OCI-LY7 (cell line): ENCODE results near the gene TMEM54. TPM values are rescaled to one million over a fixed set of nuclear protein-coding genes. Genes with fewer than 3 reads are reported as not detected.

Source experiments
- BruUV-seq: library from RNA; stranded (reverse); fragments of 400-500 nt; replicated peaks from 2 replicates; lab custom pipeline; 2021; lab: Mats Ljungman, UMichigan
- CTCF ChIA-PET: fragments of 300-600 bp; sonication (Branson Sonifier 250); formaldehyde crosslinking; loops from one replicate; lab custom pipeline; 2022; ENCODE audit warnings: antibody characterized with exemption; ENCODE audit not compliant: unreplicated experiment; lab: Charles Lee
- POLR2A ChIA-PET: fragments of 300-600 bp; sonication (Branson Sonifier 250); formaldehyde crosslinking; loops from one replicate; lab custom pipeline; 2022; ENCODE audit warnings: antibody characterized with exemption; lab: Charles Lee
- DNase-seq: peaks from one replicate; pipeline ENCODE4 v3.0.0-alpha.2; 2015; ENCODE audit warnings: low spot score
- H2AFZ ChIP-seq: fragments of 200-600 bp; sonication (generic), shearing (Covaris generic); 2 replicates; pipeline ENCODE4 v1.6.1; 2014; ENCODE audit warnings: mild to moderate bottlenecking, antibody characterized with exemption, low read length, moderate library complexity
- H3K27ac ChIP-seq: fragments of 200-600 bp; sonication (generic); 2 replicates; pipeline ENCODE4 v1.5.1; 2014; ENCODE audit warnings: mixed run types, low read depth, mild to moderate bottlenecking, moderate library complexity, low read length, inconsistent platforms; ENCODE audit not compliant: poor library complexity, severe bottlenecking
- H3K36me3 ChIP-seq: fragments of 200-600 bp; sonication (generic); 2 replicates; pipeline ENCODE4 v1.6.1; 2014; ENCODE audit warnings: mild to moderate bottlenecking, antibody characterized with exemption, low read length, moderate library complexity, mixed read lengths; ENCODE audit not compliant: insufficient read depth
- H3K4me1 ChIP-seq: fragments of 200-600 bp; sonication (generic); 2 replicates; pipeline ENCODE4 v1.5.1; 2014; ENCODE audit warnings: mild to moderate bottlenecking, low read length; ENCODE audit not compliant: insufficient read depth, poor library complexity, severe bottlenecking
- H3K4me2 ChIP-seq: fragments of 200-600 bp; sonication (generic); 2 replicates; pipeline ENCODE4 v1.6.1; 2014; ENCODE audit warnings: mild to moderate bottlenecking, low read length
- H3K4me3 ChIP-seq: fragments of 200-600 bp; sonication (generic); 2 replicates; pipeline ENCODE4 v1.5.1; 2014; ENCODE audit warnings: mild to moderate bottlenecking, low read depth, low read length; ENCODE audit not compliant: poor library complexity, severe bottlenecking
- H3K79me2 ChIP-seq: fragments of 200-600 bp; sonication (generic); 2 replicates; pipeline ENCODE4 v1.6.1; 2016; ENCODE audit warnings: low read depth, mild to moderate bottlenecking, low read length, moderate library complexity, mixed read lengths; ENCODE audit not compliant: insufficient read depth
- H3K9me2 ChIP-seq: fragments of 200-600 bp; sonication (generic); 2 replicates; pipeline ENCODE4 v1.6.1; 2016; ENCODE audit warnings: mild to moderate bottlenecking, low read length, mixed read lengths; ENCODE audit not compliant: insufficient read depth
- H3K9me3 ChIP-seq: fragments of 200-600 bp; sonication (generic); 2 replicates; pipeline ENCODE4 v1.6.1; 2014; ENCODE audit warnings: mild to moderate bottlenecking, mixed run types, low read length, mixed read lengths
- H4K20me1 ChIP-seq: fragments of 200-600 bp; sonication (generic); 2 replicates; pipeline ENCODE4 v1.6.1; 2014; ENCODE audit warnings: mild to moderate bottlenecking, antibody characterized with exemption, low read length, moderate library complexity, mixed read lengths; ENCODE audit not compliant: insufficient read depth
- CTCF ChIP-seq: fragments of 200-600 bp; sonication (generic); conservative IDR thresholded peaks from 2 replicates; pipeline ENCODE4 v1.5.1; 2014; ENCODE audit warnings: mild to moderate bottlenecking, antibody characterized with exemption, low read length, moderate library complexity, mixed read lengths
- EZH2phosphoT487 ChIP-seq: fragments of 200-600 bp; sonication (generic); IDR thresholded peaks from 2 replicates; pipeline ENCODE4 v1.6.1; 2018; ENCODE audit warnings: low read depth, borderline replicate concordance, mild to moderate bottlenecking, mixed run types, antibody characterized with exemption, low read length, moderate library complexity, mixed read lengths
- intact Hi-C: fragments of 100-400 bp; cut with micrococcal nuclease; formaldehyde crosslinking; loops from one replicate; pipeline ENCODE4 v1.10.0; 2022; ENCODE audit not compliant: unreplicated experiment
- total RNA-seq, 2 experiments: library from RNA; depleted of rRNA in 1 of 2; stranded (reverse); fragments of >200 nt in 1 of 2; shearing (Covaris generic) in 1 of 2; gene quantifications; 2 replicates each; pipeline ENCODE4 v1.2.3, GENCODE V29; 2014 to 2022

Gene TMEM54
- total RNA-seq, 2 experiments from 2014 or later, result 0.93 to 3.1 TPM

DNA sequence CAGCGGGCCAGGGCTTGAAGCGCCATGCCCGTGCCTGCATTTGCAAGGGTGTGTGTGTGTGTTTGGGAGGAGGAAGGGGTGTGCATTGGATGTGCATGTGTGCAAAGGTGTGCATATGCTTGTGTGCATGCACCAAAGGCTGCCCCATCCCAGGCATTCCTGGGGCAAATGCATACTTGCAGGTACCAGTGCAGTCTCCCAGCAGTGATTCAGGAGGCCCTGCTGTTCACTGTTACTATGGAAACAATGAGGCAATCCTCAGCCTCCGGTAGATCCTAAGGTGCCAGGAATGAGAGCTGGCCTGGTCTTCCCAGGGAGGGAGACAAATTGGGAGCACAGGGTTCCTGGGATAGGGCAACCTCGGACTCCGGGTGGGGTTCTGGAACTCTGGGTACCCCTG, 23.0 kb downstream of the TMEM54 start:
- TF ChIP-seq CTCF (no peak), EZH2phosphoT487 (no peak)
- no peaks in the 10 kb centered on the region for H3K9me2 ChIP-seq
- no peak for DNase-seq
- CTCF ChIA-PET, result no interaction called here
- H3K27ac ChIP-seq, result no peak overlapping the region
- no peaks in the 10 kb centered on the region for H3K9me3 ChIP-seq
- POLR2A ChIA-PET, result no interaction called here
- no TSS peak for BruUV-seq
- H3K4me1 ChIP-seq, result peaks cover 19% of the 10 kb centered on the region
- H4K20me1 ChIP-seq, result no peaks in the 10 kb centered on the region
- no peak overlapping the region for H3K4me3 ChIP-seq
- no peaks in the 10 kb centered on the region for H3K79me2 ChIP-seq
- H3K4me2 ChIP-seq, result no peak overlapping the region
- no peak overlapping the region for H2AFZ ChIP-seq
- no peaks in the 10 kb centered on the region for H3K36me3 ChIP-seq
- intact Hi-C loops, result no loop called here

DNA sequence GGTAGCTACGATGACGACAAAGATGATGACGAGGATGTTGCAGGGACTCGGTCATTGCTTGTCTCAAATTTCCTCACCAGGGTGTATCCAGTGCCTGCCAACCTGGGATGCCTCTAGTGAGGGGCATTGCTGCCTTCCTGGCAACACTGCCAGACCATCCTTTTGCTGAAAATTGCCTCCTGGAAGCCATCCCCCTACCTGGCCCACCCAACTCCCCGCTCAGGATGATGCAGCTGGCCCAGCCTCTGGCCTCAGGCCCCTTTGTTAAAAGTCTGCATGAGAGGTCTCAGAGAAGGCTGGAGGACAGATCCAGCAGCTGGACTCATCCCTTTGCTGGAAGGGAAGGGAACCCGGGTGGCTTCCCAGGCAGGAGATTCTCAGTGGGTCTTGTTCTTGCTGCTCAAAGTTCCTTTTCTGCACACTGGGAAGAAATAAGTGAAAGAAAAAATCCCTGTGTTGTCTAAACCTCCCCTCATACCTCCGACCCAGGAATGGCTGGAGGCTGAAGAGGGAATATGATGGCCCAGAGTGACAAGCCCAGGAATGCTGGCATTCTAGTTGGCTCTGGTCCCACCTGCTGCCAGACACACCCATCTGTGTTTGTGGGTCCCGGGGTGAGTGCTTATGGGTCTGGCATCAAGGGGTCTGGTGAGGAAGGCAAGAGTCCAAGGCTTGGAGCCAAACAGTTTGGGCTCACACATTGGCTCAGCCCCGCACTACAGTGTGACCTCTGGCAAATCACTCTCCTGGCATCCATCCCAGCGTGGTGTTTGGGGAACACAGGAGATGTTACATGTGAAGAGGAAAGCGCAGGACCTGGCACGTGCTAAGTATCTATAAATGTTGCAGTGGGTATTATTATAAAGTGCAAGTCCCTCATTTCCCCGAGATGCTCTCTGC, 23.7 kb downstream of the TMEM54 start:
- no peak for DNase-seq
- intact Hi-C loops, result no loop called here
- CTCF ChIA-PET, result no interaction called here
- BruUV-seq, result no TSS peak
- Histone ChIP-seq H3K4me2 (no peak overlapping the region), H3K9me2 (no peaks in the 10 kb centered on the region), H3K9me3 (no peaks in the 10 kb centered on the region), H3K79me2 (no peaks in the 10 kb centered on the region), H3K4me1 (peaks cover 26% of the 10 kb centered on the region), H3K36me3 (no peaks in the 10 kb centered on the region), H3K4me3 (no peak overlapping the region), H2AFZ (no peak overlapping the region), H4K20me1 (no peaks in the 10 kb centered on the region), H3K27ac (no peak overlapping the region)
- POLR2A ChIA-PET, result no interaction called here
- no peak for TF ChIP-seq EZH2phosphoT487
- TF ChIP-seq CTCF, result no peak
